IPS-20b (cell line): ENCODE results near the gene MAP1LC3B.
"Not testable (repeated sequence)": the region's sequence is repeated elsewhere in the genome, so short reads cannot be mapped to it uniquely, and the experiment has no call there.

Experiments
- H3K27ac ChIP-seq: one replicate; pipeline ENCODE4 v1.5.1; 2013; ENCODE audit warnings: low read length
- H3K27me3 ChIP-seq: 2 replicates; pipeline ENCODE4 v1.6.1; 2013; ENCODE audit warnings: mild to moderate bottlenecking, low read length, inconsistent platforms; ENCODE audit not compliant: insufficient read depth
- H3K36me3 ChIP-seq: 2 replicates; pipeline ENCODE4 v1.6.1; 2013; ENCODE audit warnings: low read depth, mild to moderate bottlenecking, inconsistent platforms, low read length, moderate library complexity; ENCODE audit not compliant: insufficient read depth
- H3K4me1 ChIP-seq: 2 replicates; pipeline ENCODE4 v1.6.1; 2013; ENCODE audit warnings: mild to moderate bottlenecking, control low read depth, inconsistent platforms, low read length, moderate library complexity; ENCODE audit not compliant: insufficient read depth
- H3K4me3 ChIP-seq: 2 replicates; pipeline ENCODE4 v1.5.1; 2013; ENCODE audit warnings: mild to moderate bottlenecking, low read length, inconsistent platforms
- H3K9ac ChIP-seq: 2 replicates; pipeline ENCODE4 v1.6.1; 2013; ENCODE audit warnings: low read depth, mild to moderate bottlenecking, inconsistent platforms, low read length, moderate library complexity
- H3K9me3 ChIP-seq: 2 replicates; pipeline ENCODE4 v1.6.1; 2013; ENCODE audit warnings: mild to moderate bottlenecking, low read depth, low read length, inconsistent platforms; ENCODE audit not compliant: insufficient read depth

Gene MAP1LC3B

DNA sequence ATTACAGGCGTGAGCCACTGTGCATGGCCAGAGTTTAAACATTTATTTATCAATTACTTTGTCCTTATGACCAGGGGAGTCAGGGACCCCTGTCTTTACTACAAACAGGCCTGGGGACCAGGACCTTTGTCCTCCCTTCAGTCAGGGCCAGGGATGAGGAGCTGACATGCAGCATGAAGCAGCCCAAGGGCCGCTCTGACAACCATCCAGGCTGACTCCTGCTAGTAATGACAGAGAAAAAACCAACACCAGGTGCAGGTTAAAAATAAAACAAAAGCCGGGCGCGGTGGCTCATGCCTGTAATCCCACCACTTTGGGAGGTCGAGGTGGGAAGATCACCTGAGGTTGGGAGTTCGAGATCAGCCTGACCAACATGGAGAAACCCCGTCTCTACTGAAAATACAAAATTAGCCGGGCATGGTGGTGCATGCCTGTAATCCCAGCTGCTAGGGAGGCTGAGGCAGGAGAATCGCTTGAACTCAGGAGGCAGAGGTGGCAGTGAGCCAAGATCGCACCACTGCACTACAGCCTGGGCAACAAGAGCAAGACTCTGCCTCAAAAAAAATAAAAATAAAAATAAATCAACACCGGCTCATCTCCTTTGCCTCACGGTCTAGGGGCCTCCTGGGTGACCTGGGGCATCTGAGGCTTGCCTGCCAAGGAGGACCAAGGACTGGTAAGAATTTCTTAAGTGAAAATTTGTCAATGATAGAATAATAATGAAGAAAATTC, 29.1 kb upstream of the MAP1LC3B start:
- H3K9ac ChIP-seq, H3K4me3 ChIP-seq, H3K27me3 ChIP-seq, H3K4me1 ChIP-seq, H3K27ac ChIP-seq, H3K9me3 ChIP-seq: not testable (repeated sequence)
- H3K36me3 ChIP-seq = peaks cover 26% of the 10 kb centered on the region

DNA sequence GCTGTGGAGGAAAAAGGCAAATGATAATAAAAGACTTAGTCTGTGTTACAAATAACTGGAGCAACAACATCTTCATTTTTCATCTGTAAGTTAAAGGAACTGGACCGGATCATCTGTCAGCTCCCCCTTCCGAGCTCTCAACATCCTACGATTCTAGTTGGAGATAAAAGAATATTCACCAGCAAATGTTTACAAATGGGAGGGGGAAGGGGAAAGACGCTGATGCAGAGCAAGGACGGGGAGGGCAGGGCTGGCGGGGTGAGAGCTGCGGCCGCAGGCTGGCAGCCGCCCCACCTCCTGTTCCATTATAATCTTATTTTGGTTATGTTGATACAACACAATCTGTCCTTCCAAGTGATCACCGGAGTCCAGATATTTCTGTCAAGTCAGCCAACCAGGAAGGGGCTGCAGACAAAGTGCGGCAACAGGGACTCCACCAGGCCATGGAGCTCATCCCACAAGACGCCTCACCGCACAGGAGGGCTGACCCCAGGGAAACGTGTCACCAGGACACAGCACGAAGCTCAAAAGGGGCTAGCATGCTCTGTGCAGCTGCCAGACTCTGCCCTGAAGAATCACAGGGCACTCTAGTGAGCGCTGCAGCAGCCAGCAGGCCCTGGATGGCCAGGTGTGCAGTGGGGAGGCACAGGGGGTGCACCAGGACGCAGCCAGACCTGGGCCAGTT, 28.2 kb upstream of the MAP1LC3B start:
- H3K9ac ChIP-seq = no peak overlapping the region
- no peaks in the 10 kb centered on the region for H3K27me3 ChIP-seq
- H3K4me3 ChIP-seq = no peak overlapping the region
- peaks cover 17% of the 10 kb centered on the region for H3K36me3 ChIP-seq
- H3K9me3 ChIP-seq = no peaks in the 10 kb centered on the region
- H3K27ac ChIP-seq = no peak overlapping the region
- no peaks in the 10 kb centered on the region for H3K4me1 ChIP-seq

DNA sequence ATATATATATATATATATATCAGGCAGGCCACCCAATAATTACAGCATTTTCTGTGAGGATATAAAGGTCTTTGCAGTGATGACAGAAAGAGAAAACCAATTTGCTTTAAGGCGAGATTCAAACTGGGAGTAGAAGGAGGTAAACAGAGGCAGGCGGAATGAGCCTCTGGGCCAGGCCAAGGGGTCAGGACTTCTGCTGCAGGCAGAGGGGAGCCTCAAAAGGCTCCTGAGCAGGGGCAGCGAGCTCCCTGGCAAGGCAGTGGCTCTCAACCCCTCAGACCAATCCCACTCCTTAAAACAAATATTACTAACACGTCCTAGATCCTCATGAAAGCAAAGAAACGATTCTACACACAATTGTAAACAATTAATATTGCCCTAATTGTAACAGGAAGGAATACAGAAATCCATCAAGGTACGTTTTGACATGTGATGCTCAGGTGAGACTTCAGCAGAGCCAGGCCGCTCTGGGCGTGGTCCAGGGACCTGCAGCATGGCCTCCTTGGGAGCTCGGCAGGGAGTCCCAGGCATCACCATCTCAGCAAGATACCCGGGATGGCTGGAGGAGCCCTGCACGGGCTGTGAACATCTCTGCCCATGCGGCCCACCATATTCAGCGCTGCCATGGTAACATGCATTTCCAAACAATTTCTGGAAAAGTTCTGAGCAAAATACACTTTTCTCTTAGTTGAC, 27.0 kb upstream of the MAP1LC3B start:
- H3K9me3 ChIP-seq = no peaks in the 10 kb centered on the region
- H3K4me1 ChIP-seq = 0 out of 2 replicates have a peak, but pooled peaks cover 3% of the 10 kb centered on the region
- H3K9ac ChIP-seq = no peak overlapping the region

DNA sequence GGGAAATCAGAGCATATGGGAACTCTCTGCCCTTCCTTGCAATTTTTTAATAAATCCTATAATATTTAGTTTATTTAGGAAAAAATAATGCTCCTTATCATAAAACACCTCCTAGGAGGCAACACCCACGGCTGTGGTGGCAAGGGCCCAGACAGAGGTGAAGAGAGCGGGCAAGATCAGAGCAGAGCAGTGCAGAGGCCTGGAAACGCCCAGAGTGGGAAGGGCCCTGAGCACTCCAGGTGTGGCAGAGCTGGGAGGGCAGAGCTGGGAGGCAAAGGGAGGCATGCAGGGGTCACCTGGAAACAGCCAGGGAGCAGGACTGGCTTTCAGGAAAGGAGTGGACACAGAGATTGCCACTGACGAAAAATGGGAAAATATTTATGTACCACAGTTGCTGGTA, 25.8 kb upstream of the MAP1LC3B start:
- Histone ChIP-seq H3K36me3 (no peaks in the 10 kb centered on the region), H3K4me3 (no peak overlapping the region), H3K9me3 (no peaks in the 10 kb centered on the region), H3K9ac (no peak overlapping the region), H3K4me1 (0 out of 2 replicates have a peak, but pooled peaks cover 3% of the 10 kb centered on the region), H3K27ac (no peak overlapping the region), H3K27me3 (no peaks in the 10 kb centered on the region)

More for the DNA sequence above, 27.0 kb upstream of the MAP1LC3B start:
- H3K36me3 ChIP-seq = peaks cover 4% of the 10 kb centered on the region; the same call in 1 of the 2 replicates
- no peak overlapping the region for H3K27ac ChIP-seq
- no peaks in the 10 kb centered on the region for H3K27me3 ChIP-seq
- H3K4me3 ChIP-seq = no peak overlapping the region

DNA sequence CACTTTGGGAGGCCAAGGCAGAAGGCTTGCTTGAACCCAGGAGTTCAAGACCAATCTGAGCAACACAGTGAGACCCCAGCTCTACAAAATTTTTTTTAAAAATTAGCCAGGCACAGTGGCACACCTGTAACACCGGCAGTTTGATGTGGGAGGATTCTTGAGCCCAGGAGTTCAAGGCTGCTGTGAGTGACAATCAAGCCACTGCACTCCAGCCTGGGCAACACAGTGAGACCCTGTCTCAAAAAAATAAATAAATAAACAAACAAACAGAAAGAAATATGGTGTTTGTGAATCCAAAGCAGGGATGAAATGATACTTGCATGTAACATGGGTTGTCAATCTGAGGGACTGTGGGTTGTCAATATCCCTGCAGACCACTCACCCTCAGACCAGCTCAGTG, 25.2 kb upstream of the MAP1LC3B start:
- Histone ChIP-seq H3K36me3 (no peaks in the 10 kb centered on the region), H3K4me1 (0 out of 2 replicates have a peak, but pooled peaks cover 3% of the 10 kb centered on the region), H3K4me3 (no peak overlapping the region), H3K9me3 (no peaks in the 10 kb centered on the region), H3K9ac (no peak overlapping the region), H3K27ac (no peak overlapping the region), H3K27me3 (no peaks in the 10 kb centered on the region)

DNA sequence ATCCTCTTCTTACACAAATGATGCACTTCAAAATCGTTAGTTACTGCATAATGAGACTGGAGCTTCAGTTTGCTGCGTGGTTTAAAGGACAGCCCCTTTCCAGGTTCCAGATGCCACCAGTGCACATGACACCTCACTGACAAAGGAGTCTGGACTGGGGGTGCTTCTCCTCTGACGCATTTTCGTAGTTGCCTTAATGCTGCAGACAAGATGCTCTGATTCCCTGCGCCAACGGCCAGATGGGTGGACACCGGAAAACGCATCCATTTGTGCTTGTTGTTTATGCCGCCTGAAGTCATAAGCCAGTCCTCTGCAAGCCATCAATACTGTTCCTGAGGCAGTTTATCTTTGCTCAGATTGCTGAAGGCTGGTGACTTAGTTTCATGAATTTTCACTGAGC, 24.6 kb upstream of the MAP1LC3B start:
- H3K27ac ChIP-seq = no peak overlapping the region
- no peaks in the 10 kb centered on the region for H3K27me3 ChIP-seq
- no peaks in the 10 kb centered on the region for H3K36me3 ChIP-seq
- H3K9me3 ChIP-seq = no peaks in the 10 kb centered on the region
- 0 out of 2 replicates have a peak, but pooled peaks cover 3% of the 10 kb centered on the region for H3K4me1 ChIP-seq
- H3K9ac ChIP-seq = no peak overlapping the region
- H3K4me3 ChIP-seq = no peak overlapping the region

DNA sequence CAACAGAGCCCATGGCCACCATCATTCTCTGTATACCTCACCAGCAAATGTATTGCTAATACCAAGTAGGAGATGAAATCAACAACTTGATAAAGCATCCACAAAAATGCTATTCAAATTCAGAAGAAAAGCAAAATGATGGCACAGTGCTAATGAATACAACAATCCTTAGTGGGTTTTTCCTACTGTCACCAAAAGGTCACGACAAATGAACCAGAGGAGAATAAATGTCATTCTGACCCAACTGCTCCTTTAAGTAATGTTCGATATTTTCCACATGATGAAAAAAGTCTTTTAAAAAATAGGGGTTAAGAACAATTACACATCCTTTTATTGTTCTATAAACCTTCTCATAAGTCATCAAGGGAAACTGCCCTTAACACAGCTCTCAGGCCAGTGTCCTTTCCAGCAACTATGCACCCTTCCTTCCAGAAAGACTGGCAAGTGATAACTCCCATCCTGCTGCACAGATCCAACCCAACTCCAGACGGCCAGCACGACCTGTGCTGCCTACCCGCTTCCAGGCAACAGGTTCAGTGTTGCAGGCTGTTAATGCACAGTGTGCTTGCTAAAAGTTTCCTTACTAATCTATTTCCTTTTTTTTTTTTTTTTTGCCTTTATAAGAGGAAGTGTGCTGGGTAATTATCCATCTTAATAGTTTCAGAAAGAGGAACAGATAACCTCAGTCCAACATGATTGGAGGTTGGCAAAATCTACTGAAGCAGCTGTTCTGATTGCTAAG, 23.9 kb upstream of the MAP1LC3B start:
- H3K4me3 ChIP-seq = no peak overlapping the region
- H3K9ac ChIP-seq = no peak overlapping the region
- H3K9me3 ChIP-seq = no peaks in the 10 kb centered on the region
- H3K4me1 ChIP-seq = 0 out of 2 replicates have a peak, but pooled peaks cover 3% of the 10 kb centered on the region
- no peak overlapping the region for H3K27ac ChIP-seq
- no peaks in the 10 kb centered on the region for H3K36me3 ChIP-seq
- H3K27me3 ChIP-seq = no peaks in the 10 kb centered on the region

DNA sequence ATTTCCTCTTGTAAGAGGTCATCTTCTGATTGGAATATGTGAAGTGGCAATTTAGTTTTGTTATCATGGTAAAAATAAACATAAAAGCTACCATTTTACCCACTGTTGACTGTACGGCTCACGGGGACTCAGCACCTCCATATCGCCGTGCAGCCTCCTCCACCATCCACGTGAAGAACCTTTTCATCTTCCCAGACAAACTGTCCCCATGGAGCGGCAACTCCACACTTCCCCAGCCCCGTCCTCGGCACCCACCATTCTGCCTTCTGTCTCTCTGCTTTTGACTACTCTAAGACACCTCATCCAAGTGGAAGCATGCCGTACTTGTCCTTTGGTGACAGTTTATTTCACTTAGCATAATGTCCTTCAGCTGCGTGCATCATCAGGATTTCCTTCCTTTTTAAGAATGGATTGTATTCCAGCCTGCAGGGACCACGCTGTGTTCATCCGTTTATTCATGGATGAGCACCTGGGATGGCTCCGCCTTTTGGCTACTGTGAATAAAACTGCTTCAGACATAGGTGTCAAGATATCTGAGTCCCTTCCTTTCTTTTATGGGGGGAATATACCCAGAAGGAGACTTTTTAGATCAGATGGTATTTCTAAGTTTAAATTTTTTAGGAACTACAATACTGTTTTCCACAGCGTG, 22.9 kb upstream of the MAP1LC3B start:
- Histone ChIP-seq H3K9me3 (no peaks in the 10 kb centered on the region), H3K27ac (no peak overlapping the region), H3K9ac (no peak overlapping the region), H3K27me3 (no peaks in the 10 kb centered on the region), H3K4me3 (no peak overlapping the region), H3K4me1 (0 out of 2 replicates have a peak, but pooled peaks cover 3% of the 10 kb centered on the region), H3K36me3 (no peaks in the 10 kb centered on the region)

DNA sequence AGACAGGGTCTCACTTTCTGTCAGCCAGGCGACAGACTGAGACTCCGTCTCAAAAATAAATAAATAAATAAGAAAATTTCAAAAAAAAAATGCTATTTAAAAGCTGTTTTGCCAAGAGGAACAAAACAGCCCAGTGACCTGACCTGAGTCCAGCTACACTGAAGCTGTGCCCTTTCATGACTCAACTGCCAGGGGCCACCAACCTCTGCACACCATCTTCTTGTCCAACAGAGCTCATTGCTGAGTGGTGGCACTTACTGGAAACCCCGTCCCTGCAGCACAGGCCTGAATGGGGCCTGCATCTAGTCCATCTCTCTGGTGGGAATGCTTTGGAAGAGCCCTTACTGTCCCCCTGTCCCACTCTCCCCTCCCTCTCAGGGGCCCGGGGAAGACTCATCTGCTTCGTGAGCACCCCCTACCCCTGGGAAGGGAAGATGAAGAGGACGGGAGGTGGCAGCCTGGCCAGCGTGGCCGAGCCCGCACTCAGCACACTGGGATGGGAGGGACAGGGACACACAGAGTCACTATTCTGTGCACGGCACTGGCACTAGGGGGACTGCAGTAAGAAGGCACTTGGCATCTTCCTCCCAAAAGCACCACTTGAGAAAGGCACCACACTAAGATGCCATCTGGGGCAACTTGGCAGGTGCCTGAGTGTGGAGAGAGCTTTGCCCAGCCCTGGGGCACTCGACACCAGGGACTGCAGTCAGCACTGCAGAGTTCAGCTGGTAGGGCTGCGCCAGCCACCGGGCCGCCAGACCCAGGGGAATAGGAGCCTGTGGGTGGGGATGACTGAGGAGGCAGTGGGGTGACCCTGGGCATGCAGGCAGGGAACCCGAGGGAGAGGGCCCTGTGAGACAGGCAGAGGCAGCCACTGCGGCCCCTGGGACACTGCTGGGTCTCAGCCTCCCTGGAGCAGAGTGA, 22.1 kb upstream of the MAP1LC3B start:
- Histone ChIP-seq H3K27ac (no peak overlapping the region), H3K4me1 (0 out of 2 replicates have a peak, but pooled peaks cover 3% of the 10 kb centered on the region), H3K9ac (no peak overlapping the region), H3K9me3 (no peaks in the 10 kb centered on the region), H3K36me3 (no peaks in the 10 kb centered on the region), H3K4me3 (no peak overlapping the region), H3K27me3 (no peaks in the 10 kb centered on the region)

DNA sequence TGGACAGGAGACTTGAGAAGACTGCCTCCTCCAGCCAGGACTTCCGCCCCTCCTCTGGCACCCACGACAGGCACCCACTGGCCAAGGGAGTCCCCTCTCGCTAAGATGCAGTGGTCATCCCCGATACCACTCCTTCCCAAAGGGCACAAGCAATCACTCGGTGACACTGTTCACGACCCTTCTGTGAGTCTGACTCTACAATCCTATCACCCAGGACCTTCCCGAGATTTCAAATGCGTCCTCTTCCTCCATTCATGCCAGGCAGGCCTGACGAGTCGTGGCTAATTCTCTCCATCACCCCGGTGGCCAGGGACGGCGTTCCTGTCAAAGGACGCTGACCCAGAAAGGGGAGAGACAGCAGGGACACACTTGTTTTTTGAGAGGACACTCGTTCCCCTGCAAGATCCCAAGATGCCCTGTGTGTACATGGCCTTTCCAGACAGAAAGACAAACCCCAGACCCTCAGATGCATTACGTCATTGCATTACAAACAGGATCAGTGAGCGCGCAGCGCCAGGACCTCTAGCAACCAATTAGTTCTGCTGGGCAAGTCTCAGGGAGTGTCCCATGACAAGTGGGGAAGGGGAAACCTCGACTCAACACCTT, 20.8 kb upstream of the MAP1LC3B start:
- Histone ChIP-seq H3K27ac (no peak overlapping the region), H3K9ac (no peak overlapping the region), H3K4me1 (0 out of 2 replicates have a peak, but pooled peaks cover 3% of the 10 kb centered on the region), H3K4me3 (no peak overlapping the region), H3K27me3 (no peaks in the 10 kb centered on the region), H3K9me3 (no peaks in the 10 kb centered on the region), H3K36me3 (no peaks in the 10 kb centered on the region)
